ENCODE measurements around the gene RIN3. TPM values are rescaled to one million over a fixed set of nuclear protein-coding genes. Genes with fewer than 3 reads are reported as not detected.
A peak's percentile ranks its signal among the peaks of the same experiment; 100 is the strongest.

Gene RIN3
- polyA plus RNA-seq, 3 donors, result 42.8 to 144 (median 54.6) TPM

- Histone ChIP-seq H3K36me3 (replicated peaks in 1 of 2; ENCODE audit: control insufficient read depth in 1 of 2, insufficient read depth in 2 of 2, low read length in 2 of 2) (peaks cover 60 to 79% of the 10 kb centered on the region in 2 donors), H3K4me2 (replicated peaks; ENCODE audit: extremely low read depth, low read length, poor library complexity, severe bottlenecking) (peak overlapping the region; percentile 32), H3K9ac (ENCODE audit: insufficient read depth, low read length, poor library complexity, severe bottlenecking) (no peak overlapping the region), H3K27me3 (ENCODE audit: control insufficient read depth in 2 of 2, insufficient read depth in 2 of 2, low read length in 2 of 2) (no peaks in the 10 kb centered on the region), H3K79me2 (ENCODE audit: insufficient read depth, low read length) (peaks cover 10% of the 10 kb centered on the region), H3K9me3 (replicated peaks in 1 of 2; ENCODE audit: control insufficient read depth in 1 of 2, insufficient read depth in 1 of 2, low read length in 2 of 2) (peaks cover 0 to 16% of the 10 kb centered on the region in 2 donors), H3K27ac (ENCODE audit: low read depth in 1 of 2, low read length in 2 of 2) (peak overlapping the region; percentile 43 to 71), H3K4me1 (ENCODE audit: control insufficient read depth in 1 of 2, insufficient read depth in 2 of 2, low read length in 2 of 2) (peaks cover 31 to 38% of the 10 kb centered on the region in 2 donors), H4K20me1 (ENCODE audit: insufficient read depth, low read length) (peaks cover 95% of the 10 kb centered on the region), H2AFZ (ENCODE audit: insufficient read depth, low read depth, low read length, poor library complexity, severe bottlenecking) (no peak overlapping the region), H3K4me3 (replicated peaks in 1 of 3; ENCODE audit: low read depth in 2 of 3, low read length in 3 of 3) (peak overlapping the region in 1 of 3 experiments; percentile 34)
- DNase-seq, result peak; percentile 49 to 74 (median 72)
- Mint-ChIP-seq H3K9me3 (peaks cover 0 to 11% (median 5%) of the 10 kb centered on the region in 7 donors), H3K4me1 (peaks cover 38% of the 10 kb centered on the region), H3K27ac (peak overlapping the region; percentile 65 to 94 (median 86)), H3K4me3 (peak overlapping the region in 1 of 2 donors; percentile 49), H3K27me3 (ENCODE audit: low read depth in 3 of 3) (peaks cover 0 to 3% (median 0%) of the 10 kb centered on the region in 3 donors), H3K36me3 (peaks cover 78 to 86% of the 10 kb centered on the region in 2 donors)
- no peak for TF ChIP-seq CTCF (IDR thresholded peaks at IDR 0.05)
- intact Hi-C loops (cut with micrococcal nuclease), result no loop called here
- WGBS (ENCODE audit: insufficient coverage), result 80% methylated on average over 7 of the region's 13 CpGs
Observed at GRCh38 chr14:92564344-92565039, 50.9 kb downstream of the RIN3 start.

- H3K27me3 Mint-ChIP-seq (ENCODE audit: low read depth in 3 of 3), result peaks cover 0 to 3% (median 0%) of the 10 kb centered on the region in 3 donors
- 96% methylated on average over 4 of the region's 6 CpGs for WGBS (ENCODE audit: insufficient coverage)
- TF ChIP-seq CTCF (IDR thresholded peaks at IDR 0.05), result no peak
- peaks cover 0 to 11% (median 5%) of the 10 kb centered on the region in 7 donors for H3K9me3 Mint-ChIP-seq
- peak overlapping the region; percentile 65 to 94 (median 86) for H3K27ac Mint-ChIP-seq
- peaks cover 31 to 38% of the 10 kb centered on the region in 2 donors for H3K4me1 ChIP-seq (ENCODE audit: control insufficient read depth in 1 of 2, insufficient read depth in 2 of 2, low read length in 2 of 2)
- H3K79me2 ChIP-seq (ENCODE audit: insufficient read depth, low read length), result peaks cover 10% of the 10 kb centered on the region
- no peak for DNase-seq
- intact Hi-C loops (cut with micrococcal nuclease), result no loop called here
- H3K4me3 ChIP-seq (replicated peaks in 1 of 3; ENCODE audit: low read depth in 2 of 3, low read length in 3 of 3), result no peak overlapping the region
- peak overlapping the region; percentile 32 for H3K4me2 ChIP-seq (replicated peaks; ENCODE audit: extremely low read depth, low read length, poor library complexity, severe bottlenecking)
- H3K36me3 ChIP-seq (replicated peaks in 1 of 2; ENCODE audit: control insufficient read depth in 1 of 2, insufficient read depth in 2 of 2, low read length in 2 of 2), result peaks cover 55 to 79% of the 10 kb centered on the region in 2 donors
- no peak overlapping the region for H3K9ac ChIP-seq (ENCODE audit: insufficient read depth, low read length, poor library complexity, severe bottlenecking)
- H3K9me3 ChIP-seq (replicated peaks in 1 of 2; ENCODE audit: control insufficient read depth in 1 of 2, insufficient read depth in 1 of 2, low read length in 2 of 2), result peaks cover 0 to 16% of the 10 kb centered on the region in 2 donors
- H3K27ac ChIP-seq (ENCODE audit: low read depth in 1 of 2, low read length in 2 of 2), result peak overlapping the region; percentile 43 to 71
- H3K4me3 Mint-ChIP-seq, result no peak overlapping the region
- H4K20me1 ChIP-seq (ENCODE audit: insufficient read depth, low read length), result peaks cover 95% of the 10 kb centered on the region
- H2AFZ ChIP-seq (ENCODE audit: insufficient read depth, low read depth, low read length, poor library complexity, severe bottlenecking), result no peak overlapping the region
- no peaks in the 10 kb centered on the region for H3K27me3 ChIP-seq (ENCODE audit: control insufficient read depth in 2 of 2, insufficient read depth in 2 of 2, low read length in 2 of 2)
- H3K4me1 Mint-ChIP-seq, result peaks cover 38% of the 10 kb centered on the region
- peaks cover 78 to 86% of the 10 kb centered on the region in 2 donors for H3K36me3 Mint-ChIP-seq
Observed at GRCh38 chr14:92565040-92565717, 51.6 kb downstream of the RIN3 start.
